H1 (cell line): ENCODE measurements around the gene ZFP14. TPM values are rescaled to one million over a fixed set of nuclear protein-coding genes. Genes with fewer than 3 reads are reported as not detected.

ENCODE experiments used
- RNF2 ChIP-seq: fragments of 200-900, 300-1000 bp; sonication (generic); IDR thresholded peaks from 2 replicates; pipeline ENCODE4 v1.7.1; 2016; ENCODE audit warnings: borderline replicate concordance, low read depth, mild to moderate bottlenecking, antibody characterized with exemption, low read length; ENCODE audit not compliant: poor library complexity, severe bottlenecking; ENCODE audit errors: missing control alignments
- polyA plus RNA-seq, 7 experiments: library from polyadenylated mRNA; depleted of rRNA in 3 of 7; stranded (reverse) in 5 of 7; unstranded in 2 of 7; fragments of >200 nt in 5 of 7; fragments of 200-250 nt in 2 of 7; gene quantifications; 1 replicate in 5 of 7; 2 replicates in 1 of 7; 4 replicates in 1 of 7; pipeline versions ENCODE4 v1.2.1 to v1.2.3, GENCODE V29; 2011 to 2013; ENCODE audit warnings: missing spikeins in 2 of 7, mixed read lengths in 2 of 7
- total RNA-seq: library from RNA; stranded (reverse); fragmentation: NEBNext Ultra II Directional; extraction: Animal tissue kit (Norgen Biotek cat#: 25700); gene quantifications from 2 replicates; pipeline ENCODE4 v1.2.1, GENCODE V29; 2021
- TF ChIP-seq, protein P1 (sequence below): fragments of 300-600 bp; sonication (generic); IDR thresholded peaks from 2 replicates; pipeline ENCODE4 v1.7.1; 2012; ENCODE audit warnings: low read length, moderate library complexity, mild to moderate bottlenecking, inconsistent platforms; ENCODE audit not compliant: insufficient replicate concordance

Gene ZFP14
- total and polyA plus RNA-seq, 2 of the 8 experiments (the other 6 are each of a cell fraction or from before 2014, with no cell fraction given): 1.7 to 8.2 TPM

DNA sequence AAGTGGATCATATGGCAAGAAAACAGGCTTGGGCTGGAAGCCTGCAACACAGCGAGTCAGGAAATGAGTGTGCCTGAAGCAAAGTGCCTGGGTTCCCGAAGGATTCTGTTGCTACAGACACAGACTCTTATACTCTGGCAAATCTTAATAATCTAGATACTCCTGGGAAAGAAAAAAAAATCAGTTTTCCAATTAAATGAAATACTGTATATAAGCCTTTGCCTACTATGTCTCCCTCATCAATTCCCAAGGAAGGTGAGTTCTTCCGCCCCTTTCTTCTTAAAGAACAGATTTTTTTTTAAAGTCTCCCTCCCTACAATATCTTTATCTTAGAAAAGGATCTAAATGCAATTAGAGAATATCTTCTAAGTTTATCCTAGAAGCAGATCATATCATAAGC lies 29.1 kb upstream of the ZFP14 start (continued):
- TF ChIP-seq, protein P1, sequence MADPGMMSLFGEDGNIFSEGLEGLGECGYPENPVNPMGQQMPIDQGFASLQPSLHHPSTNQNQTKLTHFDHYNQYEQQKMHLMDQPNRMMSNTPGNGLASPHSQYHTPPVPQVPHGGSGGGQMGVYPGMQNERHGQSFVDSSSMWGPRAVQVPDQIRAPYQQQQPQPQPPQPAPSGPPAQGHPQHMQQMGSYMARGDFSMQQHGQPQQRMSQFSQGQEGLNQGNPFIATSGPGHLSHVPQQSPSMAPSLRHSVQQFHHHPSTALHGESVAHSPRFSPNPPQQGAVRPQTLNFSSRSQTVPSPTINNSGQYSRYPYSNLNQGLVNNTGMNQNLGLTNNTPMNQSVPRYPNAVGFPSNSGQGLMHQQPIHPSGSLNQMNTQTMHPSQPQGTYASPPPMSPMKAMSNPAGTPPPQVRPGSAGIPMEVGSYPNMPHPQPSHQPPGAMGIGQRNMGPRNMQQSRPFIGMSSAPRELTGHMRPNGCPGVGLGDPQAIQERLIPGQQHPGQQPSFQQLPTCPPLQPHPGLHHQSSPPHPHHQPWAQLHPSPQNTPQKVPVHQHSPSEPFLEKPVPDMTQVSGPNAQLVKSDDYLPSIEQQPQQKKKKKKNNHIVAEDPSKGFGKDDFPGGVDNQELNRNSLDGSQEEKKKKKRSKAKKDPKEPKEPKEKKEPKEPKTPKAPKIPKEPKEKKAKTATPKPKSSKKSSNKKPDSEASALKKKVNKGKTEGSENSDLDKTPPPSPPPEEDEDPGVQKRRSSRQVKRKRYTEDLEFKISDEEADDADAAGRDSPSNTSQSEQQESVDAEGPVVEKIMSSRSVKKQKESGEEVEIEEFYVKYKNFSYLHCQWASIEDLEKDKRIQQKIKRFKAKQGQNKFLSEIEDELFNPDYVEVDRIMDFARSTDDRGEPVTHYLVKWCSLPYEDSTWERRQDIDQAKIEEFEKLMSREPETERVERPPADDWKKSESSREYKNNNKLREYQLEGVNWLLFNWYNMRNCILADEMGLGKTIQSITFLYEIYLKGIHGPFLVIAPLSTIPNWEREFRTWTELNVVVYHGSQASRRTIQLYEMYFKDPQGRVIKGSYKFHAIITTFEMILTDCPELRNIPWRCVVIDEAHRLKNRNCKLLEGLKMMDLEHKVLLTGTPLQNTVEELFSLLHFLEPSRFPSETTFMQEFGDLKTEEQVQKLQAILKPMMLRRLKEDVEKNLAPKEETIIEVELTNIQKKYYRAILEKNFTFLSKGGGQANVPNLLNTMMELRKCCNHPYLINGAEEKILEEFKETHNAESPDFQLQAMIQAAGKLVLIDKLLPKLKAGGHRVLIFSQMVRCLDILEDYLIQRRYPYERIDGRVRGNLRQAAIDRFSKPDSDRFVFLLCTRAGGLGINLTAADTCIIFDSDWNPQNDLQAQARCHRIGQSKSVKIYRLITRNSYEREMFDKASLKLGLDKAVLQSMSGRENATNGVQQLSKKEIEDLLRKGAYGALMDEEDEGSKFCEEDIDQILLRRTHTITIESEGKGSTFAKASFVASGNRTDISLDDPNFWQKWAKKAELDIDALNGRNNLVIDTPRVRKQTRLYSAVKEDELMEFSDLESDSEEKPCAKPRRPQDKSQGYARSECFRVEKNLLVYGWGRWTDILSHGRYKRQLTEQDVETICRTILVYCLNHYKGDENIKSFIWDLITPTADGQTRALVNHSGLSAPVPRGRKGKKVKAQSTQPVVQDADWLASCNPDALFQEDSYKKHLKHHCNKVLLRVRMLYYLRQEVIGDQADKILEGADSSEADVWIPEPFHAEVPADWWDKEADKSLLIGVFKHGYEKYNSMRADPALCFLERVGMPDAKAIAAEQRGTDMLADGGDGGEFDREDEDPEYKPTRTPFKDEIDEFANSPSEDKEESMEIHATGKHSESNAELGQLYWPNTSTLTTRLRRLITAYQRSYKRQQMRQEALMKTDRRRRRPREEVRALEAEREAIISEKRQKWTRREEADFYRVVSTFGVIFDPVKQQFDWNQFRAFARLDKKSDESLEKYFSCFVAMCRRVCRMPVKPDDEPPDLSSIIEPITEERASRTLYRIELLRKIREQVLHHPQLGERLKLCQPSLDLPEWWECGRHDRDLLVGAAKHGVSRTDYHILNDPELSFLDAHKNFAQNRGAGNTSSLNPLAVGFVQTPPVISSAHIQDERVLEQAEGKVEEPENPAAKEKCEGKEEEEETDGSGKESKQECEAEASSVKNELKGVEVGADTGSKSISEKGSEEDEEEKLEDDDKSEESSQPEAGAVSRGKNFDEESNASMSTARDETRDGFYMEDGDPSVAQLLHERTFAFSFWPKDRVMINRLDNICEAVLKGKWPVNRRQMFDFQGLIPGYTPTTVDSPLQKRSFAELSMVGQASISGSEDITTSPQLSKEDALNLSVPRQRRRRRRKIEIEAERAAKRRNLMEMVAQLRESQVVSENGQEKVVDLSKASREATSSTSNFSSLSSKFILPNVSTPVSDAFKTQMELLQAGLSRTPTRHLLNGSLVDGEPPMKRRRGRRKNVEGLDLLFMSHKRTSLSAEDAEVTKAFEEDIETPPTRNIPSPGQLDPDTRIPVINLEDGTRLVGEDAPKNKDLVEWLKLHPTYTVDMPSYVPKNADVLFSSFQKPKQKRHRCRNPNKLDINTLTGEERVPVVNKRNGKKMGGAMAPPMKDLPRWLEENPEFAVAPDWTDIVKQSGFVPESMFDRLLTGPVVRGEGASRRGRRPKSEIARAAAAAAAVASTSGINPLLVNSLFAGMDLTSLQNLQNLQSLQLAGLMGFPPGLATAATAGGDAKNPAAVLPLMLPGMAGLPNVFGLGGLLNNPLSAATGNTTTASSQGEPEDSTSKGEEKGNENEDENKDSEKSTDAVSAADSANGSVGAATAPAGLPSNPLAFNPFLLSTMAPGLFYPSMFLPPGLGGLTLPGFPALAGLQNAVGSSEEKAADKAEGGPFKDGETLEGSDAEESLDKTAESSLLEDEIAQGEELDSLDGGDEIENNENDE: no peak
- TF ChIP-seq RNF2: no peak
